Measurements from ENCODE around the gene DMRT3.

DNA sequence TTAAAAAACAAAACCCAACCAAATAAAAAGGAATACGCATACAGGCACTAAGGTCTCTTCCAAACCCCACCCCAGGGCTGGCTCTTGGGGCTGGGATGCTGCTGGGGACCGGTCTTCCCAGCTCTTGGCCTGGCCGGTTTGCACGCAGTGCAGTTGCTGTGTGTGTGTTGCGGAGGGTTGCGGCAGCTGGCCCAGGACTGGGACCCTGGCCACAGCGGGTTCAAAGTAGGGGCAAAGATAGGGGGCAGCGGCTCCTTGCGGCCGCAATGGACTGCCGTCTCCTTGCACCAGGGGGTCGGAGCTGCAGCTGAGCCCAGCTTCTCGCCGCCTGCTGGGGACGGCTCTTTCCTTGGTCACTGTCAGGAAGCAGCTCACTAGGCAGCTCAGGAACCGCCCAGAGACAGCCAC lies 5.0 kb downstream of the DMRT3 start:
- TF ChIP-seq, protein P1, sequence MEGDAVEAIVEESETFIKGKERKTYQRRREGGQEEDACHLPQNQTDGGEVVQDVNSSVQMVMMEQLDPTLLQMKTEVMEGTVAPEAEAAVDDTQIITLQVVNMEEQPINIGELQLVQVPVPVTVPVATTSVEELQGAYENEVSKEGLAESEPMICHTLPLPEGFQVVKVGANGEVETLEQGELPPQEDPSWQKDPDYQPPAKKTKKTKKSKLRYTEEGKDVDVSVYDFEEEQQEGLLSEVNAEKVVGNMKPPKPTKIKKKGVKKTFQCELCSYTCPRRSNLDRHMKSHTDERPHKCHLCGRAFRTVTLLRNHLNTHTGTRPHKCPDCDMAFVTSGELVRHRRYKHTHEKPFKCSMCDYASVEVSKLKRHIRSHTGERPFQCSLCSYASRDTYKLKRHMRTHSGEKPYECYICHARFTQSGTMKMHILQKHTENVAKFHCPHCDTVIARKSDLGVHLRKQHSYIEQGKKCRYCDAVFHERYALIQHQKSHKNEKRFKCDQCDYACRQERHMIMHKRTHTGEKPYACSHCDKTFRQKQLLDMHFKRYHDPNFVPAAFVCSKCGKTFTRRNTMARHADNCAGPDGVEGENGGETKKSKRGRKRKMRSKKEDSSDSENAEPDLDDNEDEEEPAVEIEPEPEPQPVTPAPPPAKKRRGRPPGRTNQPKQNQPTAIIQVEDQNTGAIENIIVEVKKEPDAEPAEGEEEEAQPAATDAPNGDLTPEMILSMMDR (IDR thresholded peaks at IDR 0.05) = no peak
- TF ChIP-seq EP300 (IDR thresholded peaks at IDR 0.05) = no peak
